ENCODE measurements around the gene AMZ2.
"Not testable (repeated sequence)": the region's sequence is repeated elsewhere in the genome, so short reads cannot be mapped to it uniquely, and the experiment has no call there.

Gene AMZ2

GRCh38 chr17:68204736-68205135 is 43.1 kb upstream of the AMZ2 start:
- DNase-seq (ENCODE audit: low read depth, low spot score), result no peak
- TF ChIP-seq, protein P1, sequence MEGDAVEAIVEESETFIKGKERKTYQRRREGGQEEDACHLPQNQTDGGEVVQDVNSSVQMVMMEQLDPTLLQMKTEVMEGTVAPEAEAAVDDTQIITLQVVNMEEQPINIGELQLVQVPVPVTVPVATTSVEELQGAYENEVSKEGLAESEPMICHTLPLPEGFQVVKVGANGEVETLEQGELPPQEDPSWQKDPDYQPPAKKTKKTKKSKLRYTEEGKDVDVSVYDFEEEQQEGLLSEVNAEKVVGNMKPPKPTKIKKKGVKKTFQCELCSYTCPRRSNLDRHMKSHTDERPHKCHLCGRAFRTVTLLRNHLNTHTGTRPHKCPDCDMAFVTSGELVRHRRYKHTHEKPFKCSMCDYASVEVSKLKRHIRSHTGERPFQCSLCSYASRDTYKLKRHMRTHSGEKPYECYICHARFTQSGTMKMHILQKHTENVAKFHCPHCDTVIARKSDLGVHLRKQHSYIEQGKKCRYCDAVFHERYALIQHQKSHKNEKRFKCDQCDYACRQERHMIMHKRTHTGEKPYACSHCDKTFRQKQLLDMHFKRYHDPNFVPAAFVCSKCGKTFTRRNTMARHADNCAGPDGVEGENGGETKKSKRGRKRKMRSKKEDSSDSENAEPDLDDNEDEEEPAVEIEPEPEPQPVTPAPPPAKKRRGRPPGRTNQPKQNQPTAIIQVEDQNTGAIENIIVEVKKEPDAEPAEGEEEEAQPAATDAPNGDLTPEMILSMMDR (IDR thresholded peaks at IDR 0.05; ENCODE audit: insufficient read depth, low read length, missing control alignments), result no peak
- ChIA-PET POLR2A (no interaction called here), CTCF (interaction anchor here (0.8 to 8.7 kb wide), 20 partner anchors 9 to 261 kb away, joined by 3 to 107 read pairs (median 6); partner anchors contain the start of genes AMZ2 and WIPI1)
- peak overlapping the region; percentile 79 for H3K4me3 ChIP-seq (ENCODE audit: low read depth, low read length)

DNA sequence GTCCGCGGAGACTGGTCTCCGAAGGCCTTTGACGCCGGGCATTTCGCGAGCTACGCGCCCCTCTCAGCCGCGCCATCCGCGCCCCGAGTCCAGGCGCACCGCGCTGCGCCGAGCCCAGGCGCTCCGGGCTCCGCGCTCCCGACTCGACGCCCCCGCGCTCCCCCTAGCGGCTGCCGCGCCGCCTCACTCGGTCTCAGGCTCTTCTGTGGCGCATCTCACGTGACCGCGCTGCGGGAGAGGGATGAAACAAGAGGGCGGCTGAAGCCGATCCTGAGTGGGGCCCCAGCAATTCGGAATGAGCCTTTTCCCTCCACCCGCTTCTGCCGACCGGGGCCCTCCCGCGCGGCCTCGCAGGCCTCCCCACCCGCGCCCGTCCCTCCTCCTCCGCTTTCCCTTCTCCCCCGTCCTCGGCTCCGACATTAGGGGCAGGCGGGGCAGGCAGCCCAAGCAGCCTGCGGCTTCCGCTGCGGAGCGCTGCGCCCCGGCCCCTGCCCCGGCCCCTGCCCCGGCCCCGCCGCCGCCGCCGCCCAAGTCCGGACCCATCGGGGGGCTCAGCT is 42.5 kb upstream of the AMZ2 start:
- CTCF ChIA-PET, result interaction anchor here (1.0 to 8.7 kb wide), 20 partner anchors 9 to 260 kb away, joined by 3 to 107 read pairs (median 6); partner anchors contain the start of gene AMZ2
- DNase-seq (ENCODE audit: low read depth, low spot score), result peak; percentile 17
- TF ChIP-seq, protein P1 (IDR thresholded peaks at IDR 0.05; ENCODE audit: insufficient read depth, low read length, missing control alignments), result peak; percentile 94
- H3K4me3 ChIP-seq (ENCODE audit: low read depth, low read length), result peak overlapping the region; percentile 79
- POLR2A ChIA-PET, result interaction anchor here (1.0 kb wide), 1 partner anchor 43 kb away, joined by 3 read pairs; the partner anchor contains the start of gene AMZ2

DNA sequence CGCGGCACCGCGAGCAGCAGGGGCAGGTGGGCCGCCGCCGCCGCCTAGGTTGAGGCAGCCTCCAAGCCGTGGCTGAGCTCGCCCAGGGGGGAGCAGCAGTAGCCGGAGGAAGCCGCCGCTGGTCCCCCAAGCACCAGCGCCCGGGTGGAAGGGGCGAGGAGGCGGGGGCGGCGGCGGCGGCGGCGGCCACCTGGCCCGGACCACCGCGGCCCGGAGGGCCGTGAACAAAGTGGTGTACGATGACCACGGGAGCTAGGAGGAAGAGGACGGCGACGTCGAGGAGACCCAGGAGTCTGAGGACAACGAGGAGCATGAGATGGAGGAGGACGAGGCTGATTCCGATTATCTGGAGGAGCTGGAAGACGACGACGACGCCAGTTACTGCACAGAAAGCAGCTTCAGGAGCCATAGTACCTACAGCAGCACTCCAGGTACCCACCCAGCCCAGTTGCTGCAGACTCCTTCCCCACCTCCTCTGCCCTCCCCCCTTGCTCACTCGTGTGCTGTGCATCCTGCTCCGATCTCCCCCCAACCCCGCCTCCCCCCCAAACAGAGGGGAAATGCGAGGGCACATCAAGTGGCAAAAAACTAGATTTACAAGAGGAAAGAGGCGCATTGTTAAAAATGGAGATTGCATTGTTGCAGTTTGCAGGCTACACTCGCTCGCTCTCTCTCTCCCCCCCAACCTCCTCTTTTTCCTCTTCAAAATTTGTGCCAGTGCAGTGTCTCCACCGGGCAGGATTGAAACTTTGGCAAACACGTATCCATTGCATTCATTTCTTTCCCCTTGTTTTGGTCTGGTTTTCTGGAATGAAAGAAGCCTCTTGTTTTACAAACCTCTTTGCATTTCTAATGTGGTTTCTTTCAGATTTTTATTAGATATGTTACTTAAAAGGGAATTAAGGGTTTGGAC is 41.8 kb upstream of the AMZ2 start:
- DNase-seq (ENCODE audit: low read depth, low spot score), result no peak
- ChIA-PET CTCF (interaction anchor here (0.8 to 8.7 kb wide), 16 partner anchors 8 to 258 kb away, joined by 3 to 107 read pairs (median 6); partner anchors contain the start of gene AMZ2), POLR2A (interaction anchor here (0.8 to 1.0 kb wide), 2 partner anchors 42 to 251 kb away, joined by 3 to 4 read pairs; partner anchors contain the start of genes AMZ2 and WIPI1)
- H3K4me3 ChIP-seq (ENCODE audit: low read depth, low read length), result peak overlapping the region; percentile 79
- TF ChIP-seq, protein P1 (IDR thresholded peaks at IDR 0.05; ENCODE audit: insufficient read depth, low read length, missing control alignments), result no peak

DNA sequence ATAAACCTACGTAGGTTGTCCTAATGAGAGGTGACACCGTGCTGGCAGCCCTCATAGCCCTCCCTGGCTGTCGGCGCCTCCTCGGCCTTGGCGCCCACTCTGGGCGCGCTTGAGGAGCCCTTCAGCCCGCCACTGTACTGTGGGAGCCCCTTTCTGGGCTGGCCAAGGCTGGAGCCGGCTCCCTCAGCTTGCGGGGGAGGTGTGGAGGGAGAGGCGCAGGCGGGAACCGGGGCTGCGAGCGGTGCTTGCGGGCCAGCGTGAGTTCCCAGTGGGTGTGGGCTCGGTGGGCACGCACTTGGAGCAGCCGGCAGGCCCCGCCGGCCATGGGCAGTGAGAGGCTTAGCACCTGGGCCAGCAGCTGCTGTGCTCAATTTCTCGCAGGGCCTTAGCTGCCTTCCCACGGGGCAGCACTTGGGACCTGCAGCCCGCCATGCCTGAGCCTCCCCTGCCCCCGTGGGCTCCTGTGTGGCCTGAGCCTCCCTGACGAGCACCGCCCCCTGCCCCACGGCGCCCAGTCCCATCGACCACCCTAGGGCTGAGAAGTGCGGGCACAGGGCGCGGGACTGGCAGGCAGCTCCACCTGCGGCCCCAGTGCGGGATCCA is 40.1 kb upstream of the AMZ2 start:
- H3K4me3 ChIP-seq (ENCODE audit: low read depth, low read length), result no peak overlapping the region
- CTCF ChIA-PET, result interaction anchor here (1.2 kb wide), 1 partner anchor 15 kb away, joined by 4 read pairs; no protein-coding TSS in a partner anchor
- POLR2A ChIA-PET, result no interaction called here
- DNase-seq (ENCODE audit: low read depth, low spot score), result no peak
- TF ChIP-seq, protein P1 (IDR thresholded peaks at IDR 0.05; ENCODE audit: insufficient read depth, low read length, missing control alignments), result no peak

DNA sequence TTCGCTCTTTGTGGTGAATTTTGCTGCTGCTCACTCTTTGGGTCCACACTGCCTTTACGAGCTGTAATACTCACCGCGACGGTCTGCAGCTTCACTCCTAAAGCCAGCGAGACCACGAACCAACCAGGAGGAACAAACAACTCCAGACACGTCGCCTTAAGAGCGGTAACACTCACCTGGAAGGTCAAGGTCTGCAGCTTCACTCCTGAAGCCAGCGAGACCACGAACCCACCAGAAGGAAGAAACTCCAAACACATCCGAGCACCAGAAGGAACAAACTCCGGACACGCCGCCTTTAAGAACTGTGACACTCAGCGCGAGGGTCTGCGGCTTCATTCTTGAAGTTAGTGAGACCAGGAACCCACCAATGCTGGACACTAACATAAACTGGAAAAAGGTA is 39.2 kb upstream of the AMZ2 start:
- CTCF ChIA-PET, result interaction anchor here (1.2 kb wide), 1 partner anchor 16 kb away, joined by 4 read pairs; no protein-coding TSS in a partner anchor
- H3K4me3 ChIP-seq (ENCODE audit: low read depth, low read length); POLR2A ChIA-PET; DNase-seq (ENCODE audit: low read depth, low spot score): not testable (repeated sequence)

- DNase-seq (ENCODE audit: low read depth, low spot score); H3K4me3 ChIP-seq (ENCODE audit: low read depth, low read length); POLR2A ChIA-PET: not testable (repeated sequence)
- CTCF ChIA-PET, result interaction anchor here (1.2 kb wide), 1 partner anchor 17 kb away, joined by 4 read pairs; no protein-coding TSS in a partner anchor
Measured at GRCh38 chr17:68209191-68209900, 38.5 kb upstream of the AMZ2 start.

Data from AG04449 (cell line).